OCI-LY1 (cell line): ENCODE results near the gene SYT1.

Source experiments
- H2AFZ ChIP-seq: fragments of 200-600 bp; sonication (generic), shearing (Covaris generic); 2 replicates; pipeline ENCODE4 v1.6.0; 2014; ENCODE audit warnings: antibody characterized with exemption, mild to moderate bottlenecking, low read length
- H3F3A ChIP-seq: fragments of 200-600 bp; sonication (generic), shearing (Covaris generic); 2 replicates; pipeline ENCODE4 v1.6.0; 2014; ENCODE audit warnings: mild to moderate bottlenecking, antibody characterized with exemption, low read length, moderate library complexity; ENCODE audit not compliant: insufficient read depth
- H3K27ac ChIP-seq: fragments of 200-600 bp; sonication (generic); 2 replicates; pipeline ENCODE4 v1.5.1; 2014; ENCODE audit warnings: low read length, mixed run types, mild to moderate bottlenecking, low read depth; ENCODE audit not compliant: poor library complexity, severe bottlenecking
- H3K27me3 ChIP-seq: fragments of 200-600 bp; sonication (generic); 2 replicates; pipeline ENCODE4 v1.6.0; 2014; ENCODE audit warnings: antibody characterized with exemption, mild to moderate bottlenecking, low read length, moderate library complexity; ENCODE audit not compliant: insufficient read depth
- H3K36me3 ChIP-seq: fragments of 200-600 bp; sonication (generic); 2 replicates; pipeline ENCODE4 v1.6.1; 2014; ENCODE audit warnings: mild to moderate bottlenecking, antibody characterized with exemption, low read length, moderate library complexity, mixed read lengths; ENCODE audit not compliant: insufficient read depth
- H3K4me1 ChIP-seq: fragments of 200-600 bp; sonication (generic); 2 replicates; pipeline ENCODE4 v1.5.1; 2014; ENCODE audit warnings: mild to moderate bottlenecking, low read length, moderate library complexity; ENCODE audit not compliant: insufficient read depth, severe bottlenecking
- H3K4me2 ChIP-seq: fragments of 200-600 bp; sonication (generic), shearing (Covaris generic); 2 replicates; pipeline ENCODE4 v1.6.1; 2014; ENCODE audit warnings: low read length
- H3K4me3 ChIP-seq: fragments of 200-600 bp; sonication (generic); 2 replicates; pipeline ENCODE4 v1.5.1; 2014; ENCODE audit warnings: low read length, low read depth, mild to moderate bottlenecking, mixed read lengths; ENCODE audit not compliant: poor library complexity, severe bottlenecking
- H3K79me2 ChIP-seq: fragments of 200-600 bp; shearing (Covaris generic); 2 replicates; pipeline ENCODE4 v1.6.1; 2016; ENCODE audit warnings: mixed run types, low read length, mixed read lengths; ENCODE audit not compliant: insufficient read depth
- H3K9ac ChIP-seq: fragments of 200-600 bp; sonication (generic), shearing (Covaris generic); 2 replicates; pipeline ENCODE4 v1.6.1; 2014; ENCODE audit warnings: mild to moderate bottlenecking, low read length, mixed read lengths
- H3K9me2 ChIP-seq: fragments of 200-600 bp; sonication (generic), shearing (Covaris generic); 2 replicates; pipeline ENCODE4 v1.6.1; 2014; ENCODE audit warnings: low read depth, mild to moderate bottlenecking, low read length, mixed read lengths
- H3K9me3 ChIP-seq: fragments of 200-600 bp; shearing (Covaris generic); 2 replicates; pipeline ENCODE4 v1.6.1; 2014; ENCODE audit warnings: low read length, mixed read lengths
- H4K20me1 ChIP-seq: fragments of 200-600 bp; sonication (generic), shearing (Covaris generic); 2 replicates; pipeline ENCODE4 v1.6.0; 2016; ENCODE audit warnings: mild to moderate bottlenecking, low read length; ENCODE audit not compliant: insufficient read depth
- CTCF ChIP-seq: fragments of 200-600 bp; sonication (generic), shearing (Covaris generic); IDR thresholded peaks from 2 replicates; pipeline ENCODE4 v1.5.1; 2017; ENCODE audit warnings: mild to moderate bottlenecking, antibody characterized with exemption, low read length, moderate library complexity, mixed read lengths
- EZH2 ChIP-seq: fragments of 200-600 bp; sonication (generic), shearing (Covaris generic); IDR thresholded peaks from 2 replicates; pipeline ENCODE4 v1.8.0; 2017; ENCODE audit warnings: borderline replicate concordance, mixed run types, mild to moderate bottlenecking, antibody characterized with exemption, low read length, moderate library complexity, mixed read lengths

Gene SYT1

GRCh38 chr12:79250186-79250585 is 385.6 kb downstream of the SYT1 start:
- H3K4me1 ChIP-seq: no peaks in the 10 kb centered on the region
- no peaks in the 10 kb centered on the region for H3K9me3 ChIP-seq
- no peak overlapping the region for H2AFZ ChIP-seq
- no peak overlapping the region for H3K4me3 ChIP-seq
- H3K27me3 ChIP-seq: no peaks in the 10 kb centered on the region
- no peak overlapping the region for H3K4me2 ChIP-seq
- no peaks in the 10 kb centered on the region for H3K9me2 ChIP-seq
- TF ChIP-seq EZH2: no peak
- TF ChIP-seq CTCF: no peak
- H3K9ac ChIP-seq: no peak overlapping the region
- no peaks in the 10 kb centered on the region for H3K36me3 ChIP-seq
- no peaks in the 10 kb centered on the region for H4K20me1 ChIP-seq
- H3F3A ChIP-seq: no peaks in the 10 kb centered on the region
- no peak overlapping the region for H3K27ac ChIP-seq
- H3K79me2 ChIP-seq: no peaks in the 10 kb centered on the region

DNA sequence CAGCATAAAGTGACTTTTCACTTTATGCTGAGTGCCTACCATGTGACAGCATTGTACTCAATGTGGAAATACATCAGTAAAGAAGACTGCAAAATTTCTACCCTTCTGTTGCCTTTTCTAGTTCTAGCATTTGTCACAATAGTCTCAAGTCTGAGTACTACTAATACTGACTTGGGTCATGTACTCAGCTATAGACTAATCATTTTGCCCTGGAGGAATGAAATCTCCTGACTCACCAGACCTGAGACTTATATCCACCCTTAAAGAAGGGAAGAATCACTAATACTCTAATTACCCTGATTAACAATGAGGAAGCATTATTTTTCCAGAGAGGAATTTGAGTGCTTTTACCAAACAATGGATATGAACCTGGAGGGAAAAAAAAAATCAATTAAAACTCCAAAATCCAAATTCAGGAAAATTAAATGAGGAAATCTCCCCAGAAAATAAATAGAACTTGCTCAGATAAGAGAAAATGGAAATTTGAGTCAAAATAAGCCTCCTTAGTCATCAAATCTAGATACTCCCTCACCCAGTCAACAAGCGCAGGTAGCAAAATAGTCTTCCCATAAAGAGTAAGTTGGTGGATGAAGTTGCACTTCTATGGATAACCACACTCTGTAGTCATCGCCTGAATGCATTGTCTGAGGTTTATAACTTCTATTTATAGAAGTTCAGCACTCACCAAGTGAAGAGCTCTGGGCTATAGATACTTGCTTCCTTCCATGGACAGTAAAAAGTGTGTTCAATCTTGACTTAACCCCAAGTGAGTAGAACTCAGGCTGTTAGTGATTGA is 386.6 kb downstream of the SYT1 start:
- no peaks in the 10 kb centered on the region for H3F3A ChIP-seq
- TF ChIP-seq EZH2: no peak
- no peak for TF ChIP-seq CTCF
- no peak overlapping the region for H2AFZ ChIP-seq
- no peak overlapping the region for H3K9ac ChIP-seq
- H3K4me2 ChIP-seq: no peak overlapping the region
- H4K20me1 ChIP-seq: no peaks in the 10 kb centered on the region
- H3K4me1 ChIP-seq: no peaks in the 10 kb centered on the region
- no peaks in the 10 kb centered on the region for H3K27me3 ChIP-seq
- H3K36me3 ChIP-seq: no peaks in the 10 kb centered on the region
- H3K9me3 ChIP-seq: no peaks in the 10 kb centered on the region
- H3K4me3 ChIP-seq: no peak overlapping the region
- no peaks in the 10 kb centered on the region for H3K79me2 ChIP-seq
- H3K9me2 ChIP-seq: no peaks in the 10 kb centered on the region
- no peak overlapping the region for H3K27ac ChIP-seq

GRCh38 chr12:79252358-79253075 is 387.9 kb downstream of the SYT1 start:
- TF ChIP-seq EZH2: no peak
- TF ChIP-seq CTCF: no peak
- Histone ChIP-seq H3K9me3 (no peaks in the 10 kb centered on the region), H3K27ac (no peak overlapping the region), H3K36me3 (no peaks in the 10 kb centered on the region), H3K4me2 (no peak overlapping the region), H3F3A (no peaks in the 10 kb centered on the region), H3K27me3 (no peaks in the 10 kb centered on the region), H3K79me2 (no peaks in the 10 kb centered on the region), H2AFZ (no peak overlapping the region), H4K20me1 (no peaks in the 10 kb centered on the region), H3K4me1 (no peaks in the 10 kb centered on the region), H3K9ac (no peak overlapping the region), H3K4me3 (no peak overlapping the region), H3K9me2 (no peaks in the 10 kb centered on the region)
